CD4-positive, CD25-positive, alpha-beta regulatory T cell (primary cell): ENCODE results near the gene TMEM50B. TPM values are rescaled to one million over a fixed set of nuclear protein-coding genes. Genes with fewer than 3 reads are reported as not detected.

Source experiments
- ATAC-seq, 2 donors: fragments of 150-1000 bp; cut with Tn5 transposase; one replicate each; pipeline ENCODE4 v1.10.0; 2021; ENCODE audit warnings: low read depth in 2 of 2, moderate number of reproducible peaks in 2 of 2, moderate library complexity in 1 of 2
- DNase-seq, 3 donors: peaks; one replicate each; pipeline versions ENCODE4 v3.0.0 to v3.0.0-alpha.2; 2012 to 2022; ENCODE audit warnings: mixed read lengths in 1 of 3
- H3K27ac ChIP-seq: one replicate; pipeline ENCODE4 v1.7.0; 2013; ENCODE audit warnings: mild to moderate bottlenecking, low read length; ENCODE audit not compliant: insufficient read depth, poor library complexity, severe bottlenecking
- H3K27me3 ChIP-seq: one replicate; pipeline ENCODE4 v1.7.0; 2013; ENCODE audit warnings: low read length; ENCODE audit not compliant: control insufficient read depth, insufficient read depth
- H3K36me3 ChIP-seq: one replicate; pipeline ENCODE4 v1.7.0; 2013; ENCODE audit warnings: mild to moderate bottlenecking, low read length, moderate library complexity; ENCODE audit not compliant: control insufficient read depth, insufficient read depth
- H3K4me1 ChIP-seq: 2 replicates; pipeline ENCODE4 v1.7.0; 2013; ENCODE audit warnings: mild to moderate bottlenecking, low read length; ENCODE audit not compliant: insufficient read depth, control insufficient read depth, poor library complexity, severe bottlenecking
- H3K4me3 ChIP-seq: one replicate; pipeline ENCODE4 v1.7.0; 2013; ENCODE audit warnings: low read depth, mild to moderate bottlenecking, low read length, moderate library complexity
- H3K9me3 ChIP-seq, 2 experiments: 1 replicate in 1 of 2; 2 replicates in 1 of 2; pipeline ENCODE4 v1.7.0; 2013; ENCODE audit warnings: low read length in 2 of 2, mild to moderate bottlenecking in 1 of 2, moderate library complexity in 1 of 2; ENCODE audit not compliant: control insufficient read depth in 2 of 2
- H3K27ac Mint-ChIP-seq, 3 donors: one replicate each; pipeline ENCODE4 v1.8.0; 2020 to 2022; ENCODE audit warnings: mild to moderate bottlenecking in 3 of 3, mixed read lengths in 3 of 3, moderate library complexity in 2 of 3
- H3K27me3 Mint-ChIP-seq: one replicate; pipeline ENCODE4 v1.8.0; 2022; ENCODE audit warnings: mild to moderate bottlenecking, mixed read lengths
- H3K36me3 Mint-ChIP-seq: one replicate; pipeline ENCODE4 v1.8.0; 2020; ENCODE audit warnings: mixed read lengths
- H3K4me1 Mint-ChIP-seq, 4 donors: one replicate each; pipeline ENCODE4 v1.8.0; 2020 to 2022; ENCODE audit warnings: mixed read lengths in 4 of 4, mild to moderate bottlenecking in 1 of 4
- H3K4me3 Mint-ChIP-seq, 4 donors: one replicate each; pipeline ENCODE4 v1.8.0; 2020 to 2022; ENCODE audit warnings: mild to moderate bottlenecking in 4 of 4, mixed read lengths in 4 of 4, moderate library complexity in 3 of 4
- H3K9me3 Mint-ChIP-seq, 7 donors: one replicate each; pipeline ENCODE4 v1.8.0; 2020 to 2022; ENCODE audit warnings: mixed read lengths in 7 of 7, mild to moderate bottlenecking in 3 of 7, moderate library complexity in 2 of 7
- polyA plus RNA-seq, 4 donors: library from polyadenylated mRNA; unstranded; fragments of 300-500 nt; fragmentation: Illumina TruSeq; gene quantifications; one replicate each; pipeline ENCODE4 v1.2.3, GENCODE V29; 2021
- total RNA-seq: library from RNA; stranded (reverse); gene quantifications from one replicate; pipeline ENCODE4 v1.2.3, GENCODE V29; 2022

The TMEM50B gene
- total and polyA plus RNA-seq, 5 donors from 2014 or later = 60.1 to 84.2 (median 63.0) TPM

DNA sequence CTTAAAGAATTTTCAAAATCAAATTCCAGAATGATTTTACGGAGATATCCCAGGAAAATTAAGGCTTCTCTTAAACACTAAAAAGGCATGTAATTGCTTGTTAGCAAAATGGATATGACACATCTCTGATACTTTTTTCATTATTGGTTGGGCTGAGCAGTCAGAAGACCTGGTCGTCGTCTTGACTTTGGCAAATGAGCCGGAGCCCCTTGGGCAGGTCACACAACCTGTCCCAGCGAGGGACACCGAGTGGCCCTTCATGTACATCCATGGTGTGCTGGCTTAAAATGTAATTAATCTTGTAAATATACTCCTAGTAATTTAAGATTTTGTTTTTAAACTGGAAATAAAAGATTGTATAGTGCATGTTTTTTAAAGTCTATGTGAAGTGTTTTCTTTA, 42.6 kb downstream of the TMEM50B start:
- peak overlapping the region in 1 of 3 donors; percentile 38 for H3K27ac Mint-ChIP-seq
- Histone ChIP-seq H3K4me1 (peaks cover 16% of the 10 kb centered on the region), H3K27me3 (no peaks in the 10 kb centered on the region), H3K9me3 (no peaks in the 10 kb centered on the region), H3K27ac (no peak overlapping the region), H3K36me3 (peaks cover 44% of the 10 kb centered on the region), H3K4me3 (no peak overlapping the region)
- ATAC-seq (no peak), DNase-seq (no peak)
- H3K27me3 Mint-ChIP-seq = no peaks in the 10 kb centered on the region
- H3K4me1 Mint-ChIP-seq = peaks cover 18 to 32% (median 20%) of the 10 kb centered on the region in 4 donors
- peaks cover 0 to 1% (median 0%) of the 10 kb centered on the region in 7 donors for H3K9me3 Mint-ChIP-seq
- peaks cover 41% of the 10 kb centered on the region for H3K36me3 Mint-ChIP-seq
- no peak overlapping the region for H3K4me3 Mint-ChIP-seq

DNA sequence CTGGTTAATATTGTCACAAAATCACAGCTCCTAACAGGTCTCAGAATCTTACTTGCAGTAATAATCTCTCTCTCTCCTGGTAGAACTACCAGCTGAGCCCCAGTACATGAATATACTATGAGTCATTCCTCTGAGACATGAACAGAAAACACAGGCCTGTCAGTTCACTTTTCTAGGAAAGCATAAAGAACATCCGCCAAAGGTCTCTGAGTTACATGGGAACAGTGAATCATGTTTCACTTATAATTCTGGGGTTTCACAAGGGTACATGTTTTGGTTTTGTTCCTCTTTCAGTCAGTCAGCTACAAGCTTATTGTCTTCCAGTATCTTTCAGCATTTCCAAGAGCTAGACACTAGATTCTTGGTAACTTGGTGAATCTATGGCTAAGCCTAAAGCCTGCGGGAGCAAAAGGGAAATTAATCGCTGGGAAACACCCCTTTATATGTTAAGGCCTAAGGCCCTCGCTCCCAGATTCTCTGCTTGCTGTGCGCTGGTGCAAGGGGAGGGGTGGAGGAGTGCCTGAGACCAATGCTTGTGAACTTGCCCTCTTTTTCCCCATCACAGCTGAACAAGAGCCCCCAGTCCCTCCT, 44.9 kb downstream of the TMEM50B start:
- H3K36me3 Mint-ChIP-seq = peaks cover 50% of the 10 kb centered on the region
- peaks cover 16% of the 10 kb centered on the region for H3K4me1 ChIP-seq
- H3K27me3 Mint-ChIP-seq = no peaks in the 10 kb centered on the region
- ATAC-seq (peak; percentile 95 to 96), DNase-seq (peak in 1 of 3 donors; percentile 92)
- peaks cover 18 to 27% (median 20%) of the 10 kb centered on the region in 4 donors for H3K4me1 Mint-ChIP-seq
- peaks cover 63% of the 10 kb centered on the region for H3K36me3 ChIP-seq
- H3K4me3 Mint-ChIP-seq = peak overlapping the region in 2 of 4 donors; percentile 21 to 44
- H3K27ac Mint-ChIP-seq = peak overlapping the region; percentile 88 to 97 (median 91)
- H3K27me3 ChIP-seq = no peaks in the 10 kb centered on the region
- peaks cover 0 to 1% (median 0%) of the 10 kb centered on the region in 7 donors for H3K9me3 Mint-ChIP-seq
- peak overlapping the region; percentile 17 for H3K4me3 ChIP-seq
- H3K27ac ChIP-seq = peak overlapping the region; percentile 68
- H3K9me3 ChIP-seq = no peaks in the 10 kb centered on the region

DNA sequence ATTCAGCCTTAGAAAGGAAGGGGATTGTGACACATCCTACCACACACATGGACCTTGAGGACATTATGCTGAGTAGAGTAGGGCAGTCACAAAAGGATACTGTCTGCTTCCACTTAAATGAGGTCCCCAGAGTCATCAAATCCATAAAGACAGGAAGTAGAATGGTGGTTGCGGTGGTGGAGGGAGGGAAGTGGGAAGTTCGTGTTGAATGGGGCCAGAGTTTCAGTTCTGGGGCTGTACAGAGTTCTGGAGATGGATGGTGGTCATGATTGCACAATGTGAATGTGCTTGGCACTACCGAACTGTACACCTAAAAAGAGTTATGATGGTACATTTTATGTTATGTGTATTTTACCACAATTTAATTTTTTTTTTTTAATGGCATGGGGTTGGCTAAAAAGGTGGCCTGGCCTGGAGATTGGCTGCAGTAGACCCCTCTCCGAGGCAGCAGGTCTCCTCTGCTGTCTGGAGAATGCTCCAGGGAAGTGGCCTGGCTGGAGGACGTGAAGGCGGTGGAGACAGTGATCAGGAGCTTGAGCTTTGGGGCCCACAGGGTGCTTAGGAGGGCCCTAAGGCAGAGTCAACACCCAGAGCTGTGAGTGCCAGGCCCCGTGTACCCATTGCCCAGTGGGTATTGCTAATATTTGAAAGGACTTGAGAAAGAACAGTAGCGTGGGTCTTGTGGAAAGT, 46.2 kb downstream of the TMEM50B start:
- peak overlapping the region in 1 of 4 donors; percentile 68 for H3K4me3 Mint-ChIP-seq
- H3K27me3 Mint-ChIP-seq = no peaks in the 10 kb centered on the region
- peaks cover 74% of the 10 kb centered on the region for H3K36me3 ChIP-seq
- peaks cover 16% of the 10 kb centered on the region for H3K4me1 ChIP-seq
- ATAC-seq (no peak), DNase-seq (no peak)
- H3K9me3 ChIP-seq = no peaks in the 10 kb centered on the region
- H3K4me1 Mint-ChIP-seq = peaks cover 18 to 27% (median 20%) of the 10 kb centered on the region in 4 donors
- H3K4me3 ChIP-seq = no peak overlapping the region
- H3K27ac ChIP-seq = no peak overlapping the region
- H3K27ac Mint-ChIP-seq = peak overlapping the region; percentile 82 to 95 (median 87)
- H3K36me3 Mint-ChIP-seq = peaks cover 45% of the 10 kb centered on the region
- H3K27me3 ChIP-seq = no peaks in the 10 kb centered on the region
- H3K9me3 Mint-ChIP-seq = no peaks in the 10 kb centered on the region

DNA sequence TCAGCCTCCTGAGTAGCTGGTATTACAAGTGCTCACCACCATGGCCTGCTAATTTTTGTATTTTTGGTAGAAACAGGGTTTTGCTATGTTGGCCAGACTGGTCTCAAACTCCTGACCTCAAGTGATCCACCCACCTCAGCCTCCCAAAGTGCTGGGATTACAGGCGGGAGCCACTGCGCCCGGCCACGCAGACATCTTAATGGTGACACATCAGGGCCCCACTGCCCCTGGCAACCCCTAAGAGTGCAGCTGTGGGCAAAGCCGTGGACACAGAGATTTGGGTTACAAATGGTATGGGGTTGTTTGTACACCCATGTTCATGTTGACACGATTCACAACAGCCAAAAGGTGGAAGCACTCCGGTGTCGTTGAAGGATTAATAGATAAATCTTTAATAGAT, 46.8 kb downstream of the TMEM50B start:
- Mint-ChIP-seq H3K27ac (peak overlapping the region; percentile 82 to 95 (median 87)), H3K4me1 (peaks cover 18 to 27% (median 20%) of the 10 kb centered on the region in 4 donors), H3K9me3 (no peaks in the 10 kb centered on the region), H3K4me3 (no peak overlapping the region), H3K36me3 (peaks cover 45% of the 10 kb centered on the region), H3K27me3 (no peaks in the 10 kb centered on the region)
- no peak for ATAC-seq
- peaks cover 74% of the 10 kb centered on the region for H3K36me3 ChIP-seq
- H3K27me3 ChIP-seq = no peaks in the 10 kb centered on the region
- no peak overlapping the region for H3K4me3 ChIP-seq
- H3K9me3 ChIP-seq = no peaks in the 10 kb centered on the region
- DNase-seq = no peak
- H3K27ac ChIP-seq = no peak overlapping the region
- peaks cover 16% of the 10 kb centered on the region for H3K4me1 ChIP-seq

DNA sequence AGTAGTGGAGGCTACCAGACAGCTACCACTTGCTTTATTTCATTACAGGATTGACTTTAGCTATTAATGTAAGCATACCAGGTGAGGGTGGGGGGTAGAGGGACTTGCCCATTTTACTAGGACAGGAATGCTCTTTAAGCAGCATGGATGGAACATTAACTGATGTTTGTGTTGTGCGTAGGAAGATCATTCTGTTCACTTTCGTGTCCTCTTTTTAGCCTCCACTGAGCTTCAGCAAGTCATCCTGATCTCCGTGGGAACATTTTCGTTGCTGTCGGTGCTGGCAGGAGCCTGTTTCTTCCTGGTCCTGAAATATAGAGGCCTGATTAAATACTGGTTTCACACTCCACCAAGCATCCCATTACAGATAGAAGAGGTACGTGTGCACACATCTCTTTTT, 47.3 kb downstream of the TMEM50B start:
- Mint-ChIP-seq H3K27me3 (no peaks in the 10 kb centered on the region), H3K4me1 (peaks cover 18 to 30% (median 20%) of the 10 kb centered on the region in 4 donors), H3K27ac (peak overlapping the region in 2 of 3 donors; percentile 82 to 90), H3K4me3 (no peak overlapping the region), H3K36me3 (peaks cover 49% of the 10 kb centered on the region), H3K9me3 (no peaks in the 10 kb centered on the region)
- H3K36me3 ChIP-seq = peaks cover 72% of the 10 kb centered on the region
- H3K9me3 ChIP-seq = no peaks in the 10 kb centered on the region
- ATAC-seq (no peak), DNase-seq (no peak)
- H3K27me3 ChIP-seq = no peaks in the 10 kb centered on the region
- no peak overlapping the region for H3K4me3 ChIP-seq
- H3K4me1 ChIP-seq = peaks cover 16% of the 10 kb centered on the region
- H3K27ac ChIP-seq = no peak overlapping the region

DNA sequence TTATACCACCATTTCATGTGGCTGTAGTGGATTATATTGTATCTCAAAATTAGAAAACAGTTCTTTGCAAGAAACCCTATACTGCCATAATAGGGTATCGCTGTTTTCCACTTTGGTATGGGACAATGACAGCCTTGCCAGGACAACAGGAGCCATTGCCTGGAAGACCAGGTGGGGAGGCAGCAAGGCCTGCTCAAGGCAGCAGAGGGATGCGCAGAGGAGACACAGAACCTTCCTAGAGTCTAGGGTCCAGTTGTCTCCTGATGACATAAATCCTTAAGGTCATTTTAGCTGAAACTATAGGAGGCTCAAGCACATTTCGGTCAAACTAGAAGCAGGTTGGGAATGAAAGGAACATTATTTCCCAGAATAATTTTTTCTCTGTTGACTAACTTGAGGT, 48.9 kb downstream of the TMEM50B start:
- Histone ChIP-seq H3K4me1 (peaks cover 16% of the 10 kb centered on the region), H3K9me3 (no peaks in the 10 kb centered on the region), H3K27me3 (no peaks in the 10 kb centered on the region), H3K27ac (no peak overlapping the region), H3K36me3 (peaks cover 72% of the 10 kb centered on the region), H3K4me3 (no peak overlapping the region)
- Mint-ChIP-seq H3K36me3 (peaks cover 49% of the 10 kb centered on the region), H3K9me3 (no peaks in the 10 kb centered on the region), H3K27me3 (no peaks in the 10 kb centered on the region), H3K27ac (peak overlapping the region in 1 of 3 donors; percentile 23), H3K4me1 (peaks cover 18 to 34% (median 21%) of the 10 kb centered on the region in 4 donors), H3K4me3 (no peak overlapping the region)
- ATAC-seq = no peak
- no peak for DNase-seq

DNA sequence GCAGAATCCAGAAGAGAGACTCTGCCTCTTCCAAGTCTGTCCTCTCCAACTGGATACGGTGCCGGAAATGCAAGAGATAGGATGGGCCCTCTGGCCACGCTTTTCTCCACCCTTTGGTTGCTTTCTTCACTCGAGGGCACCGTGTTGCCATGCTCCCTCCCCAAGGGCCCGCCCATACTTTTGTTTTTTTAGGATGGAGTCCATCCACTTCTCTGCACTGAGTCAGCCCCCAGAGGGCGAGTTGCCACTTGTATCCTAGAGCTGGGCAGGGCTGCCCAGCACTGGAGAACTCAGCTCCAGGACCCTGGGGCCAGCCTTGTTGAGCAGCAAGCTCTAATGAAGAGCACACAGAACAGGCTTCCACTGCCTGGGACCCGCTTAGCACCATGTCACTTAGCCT, 51.1 kb downstream of the TMEM50B start:
- H3K27ac Mint-ChIP-seq = peak overlapping the region in 2 of 3 donors; percentile 32 to 67
- ATAC-seq = no peak
- H3K36me3 Mint-ChIP-seq = peaks cover 43% of the 10 kb centered on the region

More for the DNA sequence above, 51.1 kb downstream of the TMEM50B start:
- Histone ChIP-seq H3K27ac (no peak overlapping the region), H3K4me1 (no peaks in the 10 kb centered on the region), H3K4me3 (no peak overlapping the region), H3K9me3 (no peaks in the 10 kb centered on the region), H3K27me3 (no peaks in the 10 kb centered on the region), H3K36me3 (peaks cover 77% of the 10 kb centered on the region)
- H3K27me3 Mint-ChIP-seq = no peaks in the 10 kb centered on the region
- peaks cover 0 to 19% (median 8%) of the 10 kb centered on the region in 4 donors for H3K4me1 Mint-ChIP-seq
- no peak for DNase-seq
- H3K9me3 Mint-ChIP-seq = no peaks in the 10 kb centered on the region
- no peak overlapping the region for H3K4me3 Mint-ChIP-seq
